Smooth muscle cell (in vitro differentiated cells): ENCODE measurements around the gene PNPLA3. TPM values are rescaled to one million over a fixed set of nuclear protein-coding genes. Genes with fewer than 3 reads are reported as not detected.

Experiments used
- DNase-seq: peaks from one replicate; lab custom pipeline; 2025; ENCODE audit not compliant: unreplicated experiment; lab: John Stamatoyannopoulos, UW
- H2AFZ ChIP-seq: fragments of 200-600 bp; sonication (generic); 2 replicates; pipeline ENCODE4 v1.6.0; 2016; ENCODE audit warnings: antibody characterized with exemption, low read depth, mild to moderate bottlenecking
- H3F3A ChIP-seq: fragments of 200-600 bp; sonication (generic); 2 replicates; pipeline ENCODE4 v1.6.0; 2017; ENCODE audit warnings: antibody characterized with exemption, low read depth
- H3K27ac ChIP-seq: fragments of 200-600 bp; sonication (generic); 2 replicates; pipeline ENCODE4 v1.5.1; 2016; ENCODE audit warnings: low read depth, mild to moderate bottlenecking
- H3K27me3 ChIP-seq: fragments of 200-600 bp; sonication (generic); 2 replicates; pipeline ENCODE4 v1.6.1; 2016; ENCODE audit warnings: low read depth, mild to moderate bottlenecking
- H3K36me3 ChIP-seq: fragments of 200-600 bp; sonication (generic); 2 replicates; pipeline ENCODE4 v1.5.1; 2016; ENCODE audit warnings: low read depth
- H3K4me1 ChIP-seq: fragments of 200-600 bp; sonication (generic); 2 replicates; pipeline ENCODE4 v1.5.1; 2016; ENCODE audit warnings: low read depth
- H3K4me2 ChIP-seq: fragments of 200-600 bp; sonication (generic); 2 replicates; pipeline ENCODE4 v1.6.0; 2016; ENCODE audit warnings: mild to moderate bottlenecking
- H3K4me3 ChIP-seq: fragments of 200-600 bp; sonication (generic); 2 replicates; pipeline ENCODE4 v1.5.1; 2016; ENCODE audit warnings: mild to moderate bottlenecking
- H3K79me2 ChIP-seq: fragments of 200-600 bp; sonication (generic); 2 replicates; pipeline ENCODE4 v1.6.0; 2016; ENCODE audit warnings: low read depth, mild to moderate bottlenecking
- H3K9ac ChIP-seq: fragments of 200-600 bp; sonication (generic); 2 replicates; pipeline ENCODE4 v1.6.0; 2016; ENCODE audit warnings: low read depth
- H3K9me3 ChIP-seq: fragments of 200-600 bp; sonication (generic); replicated peaks from 2 replicates; pipeline ENCODE4 v1.5.1; 2016; ENCODE audit warnings: low read depth
- H4K20me1 ChIP-seq: fragments of 200-600 bp; sonication (generic); 2 replicates; pipeline ENCODE4 v1.6.0; 2016; ENCODE audit warnings: low read depth
- WGBS: methylation state at CpG from one replicate; pipeline ENCODE4 v1.1.7; 2016; ENCODE audit warnings: low lambda C conversion rate; 5-methylcytosine and 5-hydroxymethylcytosine counted together
- polyA plus RNA-seq: library from polyadenylated mRNA; unstranded; fragments of >200 nt; fragmentation: Nextera tagmentation; extraction: Ambion mirVana; gene quantifications from 2 replicates; pipeline ENCODE4 v1.2.1, GENCODE V29; 2016
- total RNA-seq: library from RNA; depleted of rRNA; stranded (reverse); fragments of >200 nt; gene quantifications from 2 replicates; pipeline ENCODE4 v1.2.3, GENCODE V29; 2014
- TF ChIP-seq, protein P1 (sequence below): fragments of 200-600 bp; sonication (generic); IDR thresholded peaks from 2 replicates; pipeline ENCODE4 v1.5.1; 2017; ENCODE audit warnings: borderline replicate concordance, mild to moderate bottlenecking, antibody characterized with exemption; ENCODE audit not compliant: insufficient read depth, poor library complexity, severe bottlenecking

PNPLA3 gene
- total and polyA plus RNA-seq, 2 experiments from 2014 or later: 11.0 to 14.5 TPM

DNA sequence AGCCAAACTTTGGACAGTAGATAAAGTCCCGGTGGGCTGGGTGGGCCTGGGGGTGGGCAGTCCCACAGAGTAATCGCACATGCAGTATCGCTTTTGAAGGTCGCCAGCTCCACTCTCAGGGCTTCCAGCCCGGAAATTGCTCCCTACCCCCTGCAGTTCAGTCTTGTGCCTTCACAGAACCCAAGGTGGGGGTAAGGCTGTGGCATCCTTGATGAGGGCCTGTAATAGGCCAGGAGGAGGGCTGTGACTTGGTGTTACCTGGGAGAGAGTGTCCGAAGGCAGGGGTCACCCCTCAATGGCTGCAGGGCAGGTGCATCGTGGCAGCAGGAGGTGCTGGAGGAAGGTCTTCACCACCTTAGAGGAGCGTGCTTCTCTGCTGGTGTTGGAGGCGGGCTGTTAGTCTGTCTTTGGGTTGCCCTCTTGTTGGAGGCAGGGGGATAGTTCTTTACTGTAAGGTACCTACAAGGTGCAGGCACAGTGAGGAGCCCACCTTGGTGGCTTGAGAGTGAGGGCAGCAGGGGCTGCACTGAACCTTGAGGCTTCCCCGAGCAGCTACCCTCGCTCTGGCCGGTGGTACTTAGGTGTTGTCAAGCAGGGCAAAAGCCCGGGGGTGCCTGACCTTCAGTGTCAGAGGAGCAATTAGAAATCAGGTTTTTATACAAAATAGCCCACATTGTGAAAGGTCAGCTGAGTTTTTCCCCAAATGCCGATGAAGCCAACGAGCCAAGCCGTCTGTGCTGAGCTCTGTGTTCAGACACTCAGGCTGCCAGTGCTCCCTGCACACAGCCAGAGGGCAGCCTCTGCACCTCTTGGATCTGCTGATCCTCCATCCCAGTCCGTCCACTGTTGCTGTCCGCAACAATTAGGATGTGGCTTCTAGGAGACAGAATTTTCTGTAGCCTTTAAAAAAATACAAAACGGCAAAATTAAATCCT lies 53.5 kb downstream of the PNPLA3 start:
- Histone ChIP-seq H3K27ac (no peak overlapping the region), H3K4me1 (no peaks in the 10 kb centered on the region), H3K9me3 (no peaks in the 10 kb centered on the region), H3K9ac (no peak overlapping the region), H3K4me2 (no peak overlapping the region), H3F3A (no peaks in the 10 kb centered on the region), H4K20me1 (no peaks in the 10 kb centered on the region), H3K79me2 (no peaks in the 10 kb centered on the region), H3K36me3 (peaks cover 20% of the 10 kb centered on the region), H3K4me3 (no peak overlapping the region), H3K27me3 (no peaks in the 10 kb centered on the region), H2AFZ (no peak overlapping the region)
- DNase-seq: no peak
- TF ChIP-seq, protein P1, sequence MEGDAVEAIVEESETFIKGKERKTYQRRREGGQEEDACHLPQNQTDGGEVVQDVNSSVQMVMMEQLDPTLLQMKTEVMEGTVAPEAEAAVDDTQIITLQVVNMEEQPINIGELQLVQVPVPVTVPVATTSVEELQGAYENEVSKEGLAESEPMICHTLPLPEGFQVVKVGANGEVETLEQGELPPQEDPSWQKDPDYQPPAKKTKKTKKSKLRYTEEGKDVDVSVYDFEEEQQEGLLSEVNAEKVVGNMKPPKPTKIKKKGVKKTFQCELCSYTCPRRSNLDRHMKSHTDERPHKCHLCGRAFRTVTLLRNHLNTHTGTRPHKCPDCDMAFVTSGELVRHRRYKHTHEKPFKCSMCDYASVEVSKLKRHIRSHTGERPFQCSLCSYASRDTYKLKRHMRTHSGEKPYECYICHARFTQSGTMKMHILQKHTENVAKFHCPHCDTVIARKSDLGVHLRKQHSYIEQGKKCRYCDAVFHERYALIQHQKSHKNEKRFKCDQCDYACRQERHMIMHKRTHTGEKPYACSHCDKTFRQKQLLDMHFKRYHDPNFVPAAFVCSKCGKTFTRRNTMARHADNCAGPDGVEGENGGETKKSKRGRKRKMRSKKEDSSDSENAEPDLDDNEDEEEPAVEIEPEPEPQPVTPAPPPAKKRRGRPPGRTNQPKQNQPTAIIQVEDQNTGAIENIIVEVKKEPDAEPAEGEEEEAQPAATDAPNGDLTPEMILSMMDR: no peak
- WGBS: 96% methylated on average over 18 of the region's 19 CpGs

DNA sequence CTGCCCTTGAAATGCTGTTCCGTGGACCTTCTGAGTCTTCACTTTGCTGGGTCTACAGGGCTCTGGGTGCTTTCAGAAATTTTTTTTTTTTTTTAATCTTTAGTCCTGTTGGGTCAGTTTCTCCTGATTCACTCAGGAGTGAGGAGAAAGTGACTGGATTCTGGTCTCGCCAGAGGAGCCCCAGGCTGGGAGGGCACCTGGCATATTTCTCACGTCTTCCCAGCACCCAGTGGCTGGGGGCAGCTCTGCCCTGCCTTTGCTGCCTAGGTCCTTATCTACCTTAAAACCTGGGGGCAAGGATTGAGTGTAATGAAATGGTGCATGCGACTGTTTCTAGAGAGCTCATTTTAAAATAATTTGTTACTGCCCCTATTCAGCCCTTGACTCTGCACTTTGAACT lies 55.0 kb downstream of the PNPLA3 start:
- no peaks in the 10 kb centered on the region for H3K4me1 ChIP-seq
- H2AFZ ChIP-seq: no peak overlapping the region
- 100% methylated on average over 4 of the region's 4 CpGs for WGBS
- no peak overlapping the region for H3K4me3 ChIP-seq
- H3K27me3 ChIP-seq: no peaks in the 10 kb centered on the region
- no peak overlapping the region for H3K4me2 ChIP-seq
- TF ChIP-seq, protein P1: no peak
- no peaks in the 10 kb centered on the region for H4K20me1 ChIP-seq
- no peak for DNase-seq
- peaks cover 10% of the 10 kb centered on the region for H3K36me3 ChIP-seq
- H3K9ac ChIP-seq: no peak overlapping the region
- no peaks in the 10 kb centered on the region for H3K79me2 ChIP-seq
- H3K27ac ChIP-seq: no peak overlapping the region
- no peaks in the 10 kb centered on the region for H3K9me3 ChIP-seq
- no peaks in the 10 kb centered on the region for H3F3A ChIP-seq

DNA sequence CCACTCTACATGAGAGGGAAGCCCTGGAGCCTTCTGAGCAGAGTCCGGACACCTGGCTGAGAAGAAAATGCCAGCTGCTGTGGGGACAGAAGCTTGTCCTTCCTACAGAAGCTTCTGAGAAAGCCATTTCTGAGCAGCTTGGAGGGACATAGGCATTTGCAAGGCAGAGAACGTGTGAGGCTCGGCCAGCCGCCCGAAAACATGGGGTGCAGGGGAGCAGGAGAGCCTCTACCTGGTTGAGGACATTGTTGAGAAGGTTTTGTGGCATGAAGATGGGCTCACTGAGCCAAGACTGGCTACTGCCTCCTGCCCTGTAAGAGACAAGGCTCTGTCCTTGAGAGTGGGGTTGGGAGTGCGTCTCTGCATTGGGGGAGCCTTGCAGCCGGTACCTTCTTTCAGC lies 57.0 kb downstream of the PNPLA3 start:
- H3K9ac ChIP-seq: no peak overlapping the region
- H3K36me3 ChIP-seq: peaks cover 6% of the 10 kb centered on the region
- DNase-seq: no peak
- no peak overlapping the region for H2AFZ ChIP-seq
- H3K4me3 ChIP-seq: no peak overlapping the region
- H3K9me3 ChIP-seq: no peaks in the 10 kb centered on the region
- H3K4me2 ChIP-seq: no peak overlapping the region
- 94% methylated on average over 7 of the region's 7 CpGs for WGBS
- H3K27ac ChIP-seq: no peak overlapping the region
- no peaks in the 10 kb centered on the region for H3K27me3 ChIP-seq
- H3K4me1 ChIP-seq: no peaks in the 10 kb centered on the region
- no peaks in the 10 kb centered on the region for H4K20me1 ChIP-seq
- H3K79me2 ChIP-seq: no peaks in the 10 kb centered on the region
- no peaks in the 10 kb centered on the region for H3F3A ChIP-seq
- TF ChIP-seq, protein P1: no peak
